ENCODE results near the gene CDH4.

DNA sequence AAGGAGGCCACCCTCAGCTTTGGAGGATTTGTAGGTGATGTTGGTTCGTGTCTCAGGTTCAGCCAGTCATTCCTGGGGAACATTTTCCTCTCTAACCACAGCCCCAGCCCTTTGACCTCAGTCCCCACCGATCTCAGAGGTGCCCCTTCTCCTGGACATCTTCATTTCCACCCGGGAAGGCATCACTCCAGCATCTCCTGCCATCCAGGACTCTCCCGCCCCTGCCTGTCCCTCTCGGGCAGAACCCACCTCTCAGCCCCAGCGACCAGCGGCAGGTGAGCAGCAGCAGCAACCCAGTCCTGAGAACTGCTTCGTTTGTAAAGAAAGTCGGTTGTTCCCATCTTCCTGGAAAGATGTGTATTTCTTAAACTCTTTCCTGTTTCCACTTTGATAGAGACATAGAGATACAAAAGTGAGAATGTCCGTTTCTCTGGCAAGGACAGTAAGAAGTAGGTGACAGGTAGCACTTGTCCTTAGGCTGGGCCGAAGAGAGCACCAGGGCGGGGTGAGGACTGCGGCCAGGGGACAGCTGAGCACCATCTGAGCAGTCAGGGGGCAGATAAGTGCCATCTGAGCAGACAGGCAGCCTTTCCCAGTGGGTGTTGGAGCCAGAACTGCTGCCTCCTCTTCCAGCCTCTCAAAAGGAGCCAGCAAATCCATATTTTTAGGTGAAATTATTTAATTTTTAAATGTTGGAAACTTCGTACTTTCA lies 142.2 kb downstream of the CDH4 start:
- TF ChIP-seq, protein P1, sequence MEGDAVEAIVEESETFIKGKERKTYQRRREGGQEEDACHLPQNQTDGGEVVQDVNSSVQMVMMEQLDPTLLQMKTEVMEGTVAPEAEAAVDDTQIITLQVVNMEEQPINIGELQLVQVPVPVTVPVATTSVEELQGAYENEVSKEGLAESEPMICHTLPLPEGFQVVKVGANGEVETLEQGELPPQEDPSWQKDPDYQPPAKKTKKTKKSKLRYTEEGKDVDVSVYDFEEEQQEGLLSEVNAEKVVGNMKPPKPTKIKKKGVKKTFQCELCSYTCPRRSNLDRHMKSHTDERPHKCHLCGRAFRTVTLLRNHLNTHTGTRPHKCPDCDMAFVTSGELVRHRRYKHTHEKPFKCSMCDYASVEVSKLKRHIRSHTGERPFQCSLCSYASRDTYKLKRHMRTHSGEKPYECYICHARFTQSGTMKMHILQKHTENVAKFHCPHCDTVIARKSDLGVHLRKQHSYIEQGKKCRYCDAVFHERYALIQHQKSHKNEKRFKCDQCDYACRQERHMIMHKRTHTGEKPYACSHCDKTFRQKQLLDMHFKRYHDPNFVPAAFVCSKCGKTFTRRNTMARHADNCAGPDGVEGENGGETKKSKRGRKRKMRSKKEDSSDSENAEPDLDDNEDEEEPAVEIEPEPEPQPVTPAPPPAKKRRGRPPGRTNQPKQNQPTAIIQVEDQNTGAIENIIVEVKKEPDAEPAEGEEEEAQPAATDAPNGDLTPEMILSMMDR (conservative IDR thresholded peaks at IDR 0.05), result no peak
- TF ChIP-seq EZH2 (IDR thresholded peaks at IDR 0.05; ENCODE audit: low read depth), result no peak
